ENCODE measurements around the gene IGSF21.

IGSF21 gene

GRCh38 chr1:18090636-18091035 is 17.0 kb upstream of the IGSF21 start:
- no peak for TF ChIP-seq CEBPB (IDR thresholded peaks at IDR 0.05)
- no peak for TF ChIP-seq ZBTB7A (IDR thresholded peaks at IDR 0.05; ENCODE audit: low read depth)
- TF ChIP-seq EGR1 (IDR thresholded peaks at IDR 0.05) = no peak
- TF ChIP-seq REST (IDR thresholded peaks at IDR 0.05; ENCODE audit: low read depth) = no peak
- TF ChIP-seq TEAD4 (IDR thresholded peaks at IDR 0.05) = no peak
- no peak for TF ChIP-seq EP300 (IDR thresholded peaks at IDR 0.05; ENCODE audit: borderline replicate concordance)
- no peak for TF ChIP-seq RAD21 (IDR thresholded peaks at IDR 0.05; ENCODE audit: low read depth)
- TF ChIP-seq USF1 (IDR thresholded peaks at IDR 0.05) = no peak
- TF ChIP-seq MAX (IDR thresholded peaks at IDR 0.05) = no peak
- TF ChIP-seq TCF12 (IDR thresholded peaks at IDR 0.05; ENCODE audit: low read depth) = no peak
- no peak for TF ChIP-seq TAF1 (IDR thresholded peaks at IDR 0.05; ENCODE audit: low read depth)
- no peak for TF ChIP-seq YY1 (IDR thresholded peaks at IDR 0.05; ENCODE audit: low read depth)
- TF ChIP-seq CREB1 (IDR thresholded peaks at IDR 0.05; ENCODE audit: low read depth) = no peak
- TF ChIP-seq FOXM1 (IDR thresholded peaks at IDR 0.05; ENCODE audit: borderline replicate concordance, low read depth) = no peak
- TF ChIP-seq NFIC (IDR thresholded peaks at IDR 0.05) = no peak

- no peak for TF ChIP-seq FOXM1 (IDR thresholded peaks at IDR 0.05; ENCODE audit: borderline replicate concordance, low read depth)
- no peak for TF ChIP-seq YY1 (IDR thresholded peaks at IDR 0.05; ENCODE audit: low read depth)
- TF ChIP-seq TEAD4 (IDR thresholded peaks at IDR 0.05) = no peak
- TF ChIP-seq TCF12 (IDR thresholded peaks at IDR 0.05; ENCODE audit: low read depth) = no peak
- no peak for TF ChIP-seq NFIC (IDR thresholded peaks at IDR 0.05)
- TF ChIP-seq MAX (IDR thresholded peaks at IDR 0.05) = no peak
- TF ChIP-seq USF1 (IDR thresholded peaks at IDR 0.05) = no peak
- no peak for TF ChIP-seq CREB1 (IDR thresholded peaks at IDR 0.05; ENCODE audit: low read depth)
- TF ChIP-seq CEBPB (IDR thresholded peaks at IDR 0.05) = no peak
- no peak for TF ChIP-seq EP300 (IDR thresholded peaks at IDR 0.05; ENCODE audit: borderline replicate concordance)
- no peak for TF ChIP-seq REST (IDR thresholded peaks at IDR 0.05; ENCODE audit: low read depth)
- no peak for TF ChIP-seq EGR1 (IDR thresholded peaks at IDR 0.05)
- TF ChIP-seq TAF1 (IDR thresholded peaks at IDR 0.05; ENCODE audit: low read depth) = no peak
- TF ChIP-seq ZBTB7A (IDR thresholded peaks at IDR 0.05; ENCODE audit: low read depth) = no peak
- TF ChIP-seq RAD21 (IDR thresholded peaks at IDR 0.05; ENCODE audit: low read depth) = no peak
Observed at GRCh38 chr1:18091660-18092446, 15.7 kb upstream of the IGSF21 start.

GRCh38 chr1:18093193-18093592 is 14.4 kb upstream of the IGSF21 start:
- no peak for TF ChIP-seq YY1 (IDR thresholded peaks at IDR 0.05; ENCODE audit: low read depth)
- TF ChIP-seq EP300 (IDR thresholded peaks at IDR 0.05; ENCODE audit: borderline replicate concordance) = no peak
- TF ChIP-seq USF1 (IDR thresholded peaks at IDR 0.05) = no peak
- TF ChIP-seq MAX (IDR thresholded peaks at IDR 0.05) = no peak
- no peak for TF ChIP-seq REST (IDR thresholded peaks at IDR 0.05; ENCODE audit: low read depth)
- TF ChIP-seq CEBPB (IDR thresholded peaks at IDR 0.05) = no peak
- TF ChIP-seq NFIC (IDR thresholded peaks at IDR 0.05) = no peak
- TF ChIP-seq RAD21 (IDR thresholded peaks at IDR 0.05; ENCODE audit: low read depth) = no peak
- no peak for TF ChIP-seq ZBTB7A (IDR thresholded peaks at IDR 0.05; ENCODE audit: low read depth)
- no peak for TF ChIP-seq CREB1 (IDR thresholded peaks at IDR 0.05; ENCODE audit: low read depth)
- TF ChIP-seq TAF1 (IDR thresholded peaks at IDR 0.05; ENCODE audit: low read depth) = no peak
- no peak for TF ChIP-seq TEAD4 (IDR thresholded peaks at IDR 0.05)
- no peak for TF ChIP-seq TCF12 (IDR thresholded peaks at IDR 0.05; ENCODE audit: low read depth)
- TF ChIP-seq EGR1 (IDR thresholded peaks at IDR 0.05) = no peak
- TF ChIP-seq FOXM1 (IDR thresholded peaks at IDR 0.05; ENCODE audit: borderline replicate concordance, low read depth) = no peak

Measured in Ishikawa (cell line).